ENCODE results near the gene CARS1. TPM values are rescaled to one million over a fixed set of nuclear protein-coding genes. Genes with fewer than 3 reads are reported as not detected.

Gene CARS1
- total and polyA plus RNA-seq, 2 of the 8 experiments (the other 6 are each of a cell fraction or from before 2014, with no cell fraction given): 44.1 to 100 TPM

DNA sequence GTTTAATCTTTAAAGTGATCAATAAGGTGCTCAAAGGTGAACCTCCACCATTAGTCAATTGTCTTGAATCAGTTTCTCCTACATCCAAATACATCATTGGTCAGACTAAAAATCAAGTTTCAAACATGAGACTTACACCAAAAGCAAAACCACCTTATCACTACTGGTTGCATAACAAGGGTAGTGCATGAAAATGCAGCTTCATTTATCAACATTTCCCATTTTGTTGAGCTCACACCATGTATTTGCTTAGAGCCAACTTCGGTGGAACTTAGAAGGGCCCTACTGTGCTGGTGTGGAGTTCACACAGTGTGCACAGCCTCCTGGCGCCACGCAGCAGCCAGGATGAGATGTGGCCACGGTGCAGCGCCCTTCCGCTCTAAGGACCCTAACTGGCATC lies 104.9 kb downstream of the CARS1 start (continued):
- TF ChIP-seq RXRA (IDR thresholded peaks at IDR 0.05; ENCODE audit: insufficient read depth, low read depth, low read length) (no peak), YY1 (IDR thresholded peaks at IDR 0.05; ENCODE audit: low read depth, low read length) (no peak), RNF2 (IDR thresholded peaks at IDR 0.05; ENCODE audit: borderline replicate concordance, low read depth, low read length, missing control alignments, poor library complexity, severe bottlenecking) (no peak), EZH2 (IDR thresholded peaks at IDR 0.05; ENCODE audit: low read depth, low read length, severe bottlenecking) (no peak), POLR2A (IDR thresholded peaks at IDR 0.05; ENCODE audit: control extremely low read depth in 1 of 2, low read depth in 2 of 2, low read length in 2 of 2) (no peak), BCL11A (IDR thresholded peaks at IDR 0.05; ENCODE audit: low read depth in 2 of 2, low read length in 2 of 2) (no peak), KDM1A (IDR thresholded peaks at IDR 0.05; ENCODE audit: borderline replicate concordance, low read length) (no peak), SAP30 (IDR thresholded peaks at IDR 0.05; ENCODE audit: insufficient read depth, insufficient replicate concordance, low read length) (no peak)
